ENCODE data around the gene WBP1L.

WBP1L gene

DNA sequence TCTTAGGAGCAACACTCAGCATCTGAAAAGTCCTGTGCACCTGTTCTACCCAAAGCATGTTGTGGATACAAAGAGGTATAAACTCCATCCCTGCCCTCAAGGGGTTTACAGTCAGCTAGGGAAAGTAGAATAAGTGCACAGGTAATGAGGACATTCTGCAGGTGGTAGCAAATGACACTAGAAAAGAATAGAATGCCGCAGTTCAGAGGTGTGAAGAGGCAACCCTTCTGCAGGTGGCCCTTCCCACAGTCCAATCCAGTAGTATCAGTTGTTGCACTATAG is 36.7 kb downstream of the WBP1L start:
- TF ChIP-seq, protein P1, sequence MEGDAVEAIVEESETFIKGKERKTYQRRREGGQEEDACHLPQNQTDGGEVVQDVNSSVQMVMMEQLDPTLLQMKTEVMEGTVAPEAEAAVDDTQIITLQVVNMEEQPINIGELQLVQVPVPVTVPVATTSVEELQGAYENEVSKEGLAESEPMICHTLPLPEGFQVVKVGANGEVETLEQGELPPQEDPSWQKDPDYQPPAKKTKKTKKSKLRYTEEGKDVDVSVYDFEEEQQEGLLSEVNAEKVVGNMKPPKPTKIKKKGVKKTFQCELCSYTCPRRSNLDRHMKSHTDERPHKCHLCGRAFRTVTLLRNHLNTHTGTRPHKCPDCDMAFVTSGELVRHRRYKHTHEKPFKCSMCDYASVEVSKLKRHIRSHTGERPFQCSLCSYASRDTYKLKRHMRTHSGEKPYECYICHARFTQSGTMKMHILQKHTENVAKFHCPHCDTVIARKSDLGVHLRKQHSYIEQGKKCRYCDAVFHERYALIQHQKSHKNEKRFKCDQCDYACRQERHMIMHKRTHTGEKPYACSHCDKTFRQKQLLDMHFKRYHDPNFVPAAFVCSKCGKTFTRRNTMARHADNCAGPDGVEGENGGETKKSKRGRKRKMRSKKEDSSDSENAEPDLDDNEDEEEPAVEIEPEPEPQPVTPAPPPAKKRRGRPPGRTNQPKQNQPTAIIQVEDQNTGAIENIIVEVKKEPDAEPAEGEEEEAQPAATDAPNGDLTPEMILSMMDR (IDR thresholded peaks at IDR 0.05; ENCODE audit: poor library complexity, severe bottlenecking): no peak
- Histone ChIP-seq H3K4me1 (ENCODE audit: insufficient read depth, poor library complexity, severe bottlenecking) (peaks cover 77% of the 10 kb centered on the region), H3K36me3 (ENCODE audit: low read depth) (no peaks in the 10 kb centered on the region), H3K4me3 (ENCODE audit: severe bottlenecking) (no peak overlapping the region), H3K27ac (ENCODE audit: poor library complexity, severe bottlenecking) (peak overlapping the region; percentile 98), H3K9me3 (ENCODE audit: severe bottlenecking) (no peaks in the 10 kb centered on the region), H3K27me3 (ENCODE audit: insufficient read depth, poor library complexity, severe bottlenecking) (no peaks in the 10 kb centered on the region)
- DNase-seq (ENCODE audit: low spot score): no peak
- ATAC-seq (ENCODE audit: low read depth): no peak

GRCh38 chr10:102781090-102781920 is 37.6 kb downstream of the WBP1L start:
- H3K4me3 ChIP-seq (ENCODE audit: severe bottlenecking): no peak overlapping the region
- TF ChIP-seq, protein P1 (IDR thresholded peaks at IDR 0.05; ENCODE audit: poor library complexity, severe bottlenecking): no peak
- peak overlapping the region; percentile 73 for H3K27ac ChIP-seq (ENCODE audit: poor library complexity, severe bottlenecking)
- H3K36me3 ChIP-seq (ENCODE audit: low read depth): no peaks in the 10 kb centered on the region
- no peak for ATAC-seq (ENCODE audit: low read depth)
- DNase-seq (ENCODE audit: low spot score): no peak
- no peaks in the 10 kb centered on the region for H3K27me3 ChIP-seq (ENCODE audit: insufficient read depth, poor library complexity, severe bottlenecking)
- no peaks in the 10 kb centered on the region for H3K9me3 ChIP-seq (ENCODE audit: severe bottlenecking)
- H3K4me1 ChIP-seq (ENCODE audit: insufficient read depth, poor library complexity, severe bottlenecking): peaks cover 68% of the 10 kb centered on the region

- Histone ChIP-seq H3K36me3 (ENCODE audit: low read depth) (no peaks in the 10 kb centered on the region), H3K27me3 (ENCODE audit: insufficient read depth, poor library complexity, severe bottlenecking) (no peaks in the 10 kb centered on the region), H3K4me1 (ENCODE audit: insufficient read depth, poor library complexity, severe bottlenecking) (peaks cover 61% of the 10 kb centered on the region), H3K27ac (ENCODE audit: poor library complexity, severe bottlenecking) (peak overlapping the region; percentile 73), H3K9me3 (ENCODE audit: severe bottlenecking) (no peaks in the 10 kb centered on the region), H3K4me3 (ENCODE audit: severe bottlenecking) (no peak overlapping the region)
- ATAC-seq (ENCODE audit: low read depth) (peak; percentile 31; the same call in 1 of the 3 replicates), DNase-seq (ENCODE audit: low spot score) (no peak)
- TF ChIP-seq, protein P1 (IDR thresholded peaks at IDR 0.05; ENCODE audit: poor library complexity, severe bottlenecking): no peak
Measured at GRCh38 chr10:102781921-102782557, 38.3 kb downstream of the WBP1L start.

- H3K27me3 ChIP-seq (ENCODE audit: insufficient read depth, poor library complexity, severe bottlenecking): no peaks in the 10 kb centered on the region
- TF ChIP-seq, protein P1 (IDR thresholded peaks at IDR 0.05; ENCODE audit: poor library complexity, severe bottlenecking): no peak
- no peaks in the 10 kb centered on the region for H3K9me3 ChIP-seq (ENCODE audit: severe bottlenecking)
- no peak for DNase-seq (ENCODE audit: low spot score)
- H3K4me1 ChIP-seq (ENCODE audit: insufficient read depth, poor library complexity, severe bottlenecking): peaks cover 52% of the 10 kb centered on the region
- ATAC-seq (ENCODE audit: low read depth): peak; percentile 60
- H3K27ac ChIP-seq (ENCODE audit: poor library complexity, severe bottlenecking): peak overlapping the region; percentile 73
- no peak overlapping the region for H3K4me3 ChIP-seq (ENCODE audit: severe bottlenecking)
- no peaks in the 10 kb centered on the region for H3K36me3 ChIP-seq (ENCODE audit: low read depth)
Measured at GRCh38 chr10:102782673-102783551, 39.2 kb downstream of the WBP1L start.

Data from RWPE2 (cell line).